ENCODE results near the gene HELZ2.

GRCh38 chr20:63587776-63588591 lies 13.9 kb upstream of the HELZ2 start:
- TF ChIP-seq TEAD4 (IDR thresholded peaks at IDR 0.05; ENCODE audit: borderline replicate concordance, insufficient read depth) (no peak), USF2 (IDR thresholded peaks at IDR 0.05; ENCODE audit: borderline replicate concordance, low read depth, low read length) (no peak), RAD21 (IDR thresholded peaks at IDR 0.05; ENCODE audit: low read length) (no peak), GABPA (IDR thresholded peaks at IDR 0.05; ENCODE audit: low read depth) (no peak), CTCF (IDR thresholded peaks at IDR 0.05) (no peak), YY1 (IDR thresholded peaks at IDR 0.05; ENCODE audit: low read depth) (no peak)

All from SK-N-SH (cell line).